ENCODE results near the gene GDPGP1. TPM values are rescaled to one million over a fixed set of nuclear protein-coding genes. Genes with fewer than 3 reads are reported as not detected.
"Not testable (repeated sequence)": the region's sequence is repeated elsewhere in the genome, so short reads cannot be mapped to it uniquely, and the experiment has no call there.

GDPGP1 gene
- total RNA-seq, 1 donor from 2014 or later: 9.8 TPM

GRCh38 chr15:90278467-90278866 lies 44.5 kb downstream of the GDPGP1 start:
- intact Hi-C loops (cut with DNase I); ATAC-seq; DNase-seq (ENCODE audit: missing footprints): not testable (repeated sequence)

- intact Hi-C loops (cut with DNase I); DNase-seq (ENCODE audit: missing footprints); ATAC-seq: not testable (repeated sequence)
Measured at GRCh38 chr15:90280743-90281142, 46.7 kb downstream of the GDPGP1 start.

GRCh38 chr15:90281637-90282036 lies 47.6 kb downstream of the GDPGP1 start:
- DNase-seq (ENCODE audit: missing footprints); ATAC-seq; intact Hi-C loops (cut with DNase I): not testable (repeated sequence)

- intact Hi-C loops (cut with DNase I): no loop called here
- DNase-seq (ENCODE audit: missing footprints) (no peak), ATAC-seq (no peak)
Measured at GRCh38 chr15:90286678-90287077, 52.7 kb downstream of the GDPGP1 start.

GRCh38 chr15:90287101-90287500 lies 53.1 kb downstream of the GDPGP1 start:
- intact Hi-C loops (cut with DNase I): no loop called here
- no peak for ATAC-seq
- no peak for DNase-seq (ENCODE audit: missing footprints)

GRCh38 chr15:90287946-90288345 lies 53.9 kb downstream of the GDPGP1 start:
- no peak for ATAC-seq
- intact Hi-C loops (cut with DNase I): no loop called here
- no peak for DNase-seq (ENCODE audit: missing footprints)

GRCh38 chr15:90291679-90292356 lies 57.8 kb downstream of the GDPGP1 start:
- ATAC-seq (no peak), DNase-seq (ENCODE audit: missing footprints) (no peak)
- intact Hi-C loops (cut with DNase I): no loop called here

- ATAC-seq; intact Hi-C loops (cut with DNase I): not testable (repeated sequence)
- DNase-seq (ENCODE audit: missing footprints): peak; percentile 81
Measured at GRCh38 chr15:90293040-90293810, 59.2 kb downstream of the GDPGP1 start.

GRCh38 chr15:90294159-90294558 lies 60.1 kb downstream of the GDPGP1 start:
- DNase-seq (ENCODE audit: missing footprints): no peak
- intact Hi-C loops (cut with DNase I): no loop called here
- ATAC-seq: no peak

- ATAC-seq (no peak), DNase-seq (ENCODE audit: missing footprints) (no peak)
- intact Hi-C loops (cut with DNase I): no loop called here
Measured at GRCh38 chr15:90294601-90295269, 60.7 kb downstream of the GDPGP1 start.

GRCh38 chr15:90295270-90295648 lies 61.2 kb downstream of the GDPGP1 start:
- DNase-seq (ENCODE audit: missing footprints) (no peak), ATAC-seq (no peak)
- intact Hi-C loops (cut with DNase I): no loop called here

Other genes with a start within 250 kb of the GDPGP1 start
- gene ZNF710, start 232.9 kb upstream of the GDPGP1 start, total RNA-seq: 5.4 TPM
- gene IDH2, start 131.7 kb upstream of the GDPGP1 start, total RNA-seq: 1,173 TPM
- 27.7 TPM for gene SEMA4B, start 32.9 kb upstream of the GDPGP1 start, total RNA-seq
- 73.2 TPM for gene CIB1, start 268 bp upstream of the GDPGP1 start, total RNA-seq
- gene TTLL13, start 15.3 kb downstream of the GDPGP1 start, total RNA-seq: not detected
- gene NGRN, start 31.5 kb downstream of the GDPGP1 start, total RNA-seq: 122 TPM
- gene ZNF774, start 118.1 kb downstream of the GDPGP1 start, total RNA-seq: 4.6 TPM
- 47.6 TPM for gene IQGAP1, start 154.0 kb downstream of the GDPGP1 start, total RNA-seq